Right lobe of liver (tissue), 4 donors: Measurements from ENCODE around the gene SETBP1.

Source experiments
- POLR2A ChIP-seq: fragments of 450-650 bp; IDR thresholded peaks from one replicate; pipeline ENCODE4 v1.6.1; 2017; ENCODE audit warnings: antibody characterized with exemption, mild to moderate bottlenecking
- TF ChIP-seq, protein P1 (sequence below), 4 donors: fragments of 200-600 bp in 3 of 4; fragments of 450-650 bp in 1 of 4; IDR thresholded peaks; one replicate each; pipeline versions ENCODE4 v1.5.1 to v1.8.0; 2016 to 2022; ENCODE audit warnings: antibody characterized with exemption in 4 of 4, mild to moderate bottlenecking in 2 of 4
- donor health status: DM: no; HTN: no; CAD: no.
- donor health status: DM: no; HTN: no; CAD: no.
- donor health status: DM: no; HTN: yes; CAD: no.

DNA sequence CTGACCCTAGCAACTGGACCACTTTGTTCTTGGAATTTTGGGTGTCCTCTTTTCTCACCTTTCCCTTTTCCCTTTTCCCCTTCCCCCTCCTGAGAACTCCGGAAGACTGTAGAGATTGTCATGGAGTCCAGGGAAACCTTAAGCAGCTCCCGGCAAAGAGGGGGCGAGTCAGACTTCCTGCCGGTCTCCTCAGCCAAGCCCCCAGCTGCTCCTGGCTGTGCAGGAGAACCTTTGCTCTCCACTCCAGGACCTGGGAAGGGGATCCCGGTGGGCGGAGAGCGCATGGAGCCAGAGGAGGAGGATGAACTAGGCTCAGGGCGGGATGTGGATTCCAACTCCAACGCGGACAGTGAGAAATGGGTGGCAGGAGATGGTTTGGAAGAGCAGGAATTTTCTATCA, 20.5 kb downstream of the SETBP1 start:
- TF ChIP-seq, protein P1, sequence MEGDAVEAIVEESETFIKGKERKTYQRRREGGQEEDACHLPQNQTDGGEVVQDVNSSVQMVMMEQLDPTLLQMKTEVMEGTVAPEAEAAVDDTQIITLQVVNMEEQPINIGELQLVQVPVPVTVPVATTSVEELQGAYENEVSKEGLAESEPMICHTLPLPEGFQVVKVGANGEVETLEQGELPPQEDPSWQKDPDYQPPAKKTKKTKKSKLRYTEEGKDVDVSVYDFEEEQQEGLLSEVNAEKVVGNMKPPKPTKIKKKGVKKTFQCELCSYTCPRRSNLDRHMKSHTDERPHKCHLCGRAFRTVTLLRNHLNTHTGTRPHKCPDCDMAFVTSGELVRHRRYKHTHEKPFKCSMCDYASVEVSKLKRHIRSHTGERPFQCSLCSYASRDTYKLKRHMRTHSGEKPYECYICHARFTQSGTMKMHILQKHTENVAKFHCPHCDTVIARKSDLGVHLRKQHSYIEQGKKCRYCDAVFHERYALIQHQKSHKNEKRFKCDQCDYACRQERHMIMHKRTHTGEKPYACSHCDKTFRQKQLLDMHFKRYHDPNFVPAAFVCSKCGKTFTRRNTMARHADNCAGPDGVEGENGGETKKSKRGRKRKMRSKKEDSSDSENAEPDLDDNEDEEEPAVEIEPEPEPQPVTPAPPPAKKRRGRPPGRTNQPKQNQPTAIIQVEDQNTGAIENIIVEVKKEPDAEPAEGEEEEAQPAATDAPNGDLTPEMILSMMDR (IDR thresholded peaks at IDR 0.05), result no peak
- TF ChIP-seq POLR2A, result no peak
